Panc1 (cell line): ENCODE measurements around the gene FEN1. TPM values are rescaled to one million over a fixed set of nuclear protein-coding genes. Genes with fewer than 3 reads are reported as not detected.
A peak's percentile ranks its signal among the peaks of the same experiment; 100 is the strongest.

Experiments
- ATAC-seq: fragments of 200-7000 bp; cut with Tn5 transposase; 2 replicates; pipeline ENCODE4 v1.9.1; 2020; ENCODE audit warnings: mild to moderate bottlenecking, moderate library complexity
- BruUV-seq: library from RNA; stranded (reverse); fragments of 400-500 nt; replicated peaks from 2 replicates; lab custom pipeline; 2021; lab: Mats Ljungman, UMichigan
- CTCF ChIA-PET: fragments of 300-600 bp; sonication (Branson Sonifier 250); formaldehyde crosslinking; loops from one replicate; lab custom pipeline; 2022; ENCODE audit warnings: antibody characterized with exemption; lab: Charles Lee
- POLR2A ChIA-PET: fragments of 300-600 bp; sonication (Branson Sonifier 250); formaldehyde crosslinking; loops from one replicate; lab custom pipeline; 2022; ENCODE audit warnings: antibody characterized with exemption; lab: Charles Lee
- DNase-seq: peaks from one replicate; pipeline ENCODE4 v3.0.0-alpha.2; 2010; ENCODE audit warnings: low read depth, low spot score
- H3K27ac ChIP-seq: 2 replicates; pipeline ENCODE4 v1.5.1; 2011; ENCODE audit warnings: mild to moderate bottlenecking, low read length, inconsistent platforms
- H3K27me3 ChIP-seq: fragments of 200-500 bp; sonication (Bioruptor generic); 2 replicates; pipeline ENCODE4 v1.6.0; 2014; ENCODE audit warnings: low read length, inconsistent platforms; ENCODE audit not compliant: control insufficient read depth, insufficient read depth
- H3K36me3 ChIP-seq: fragments of 200-500 bp; sonication (Bioruptor generic); 2 replicates; pipeline ENCODE4 v1.5.1; 2014; ENCODE audit warnings: inconsistent platforms, mild to moderate bottlenecking, low read length, moderate library complexity; ENCODE audit not compliant: control insufficient read depth, insufficient read depth
- H3K4me1 ChIP-seq: 2 replicates; pipeline ENCODE4 v1.5.1; 2011; ENCODE audit warnings: inconsistent platforms, mild to moderate bottlenecking, low read length, moderate library complexity; ENCODE audit not compliant: control insufficient read depth, insufficient read depth
- H3K4me3 ChIP-seq, 2 experiments: 2 replicates each; pipeline ENCODE4 v1.5.1; 2011 to 2012; ENCODE audit warnings: low read depth in 2 of 2, low read length in 2 of 2, mild to moderate bottlenecking in 2 of 2, inconsistent platforms in 1 of 2, moderate library complexity in 1 of 2
- H3K9me3 ChIP-seq: fragments of 200-500 bp; sonication (Bioruptor generic); 2 replicates; pipeline ENCODE4 v1.5.1; 2014; ENCODE audit warnings: low read depth, mild to moderate bottlenecking, inconsistent platforms, low read length, moderate library complexity; ENCODE audit not compliant: control insufficient read depth, insufficient read depth
- CTCF ChIP-seq: fragments of 450-650 bp; IDR thresholded peaks from 2 replicates; pipeline ENCODE4 v1.5.1; 2017; ENCODE audit warnings: mild to moderate bottlenecking
- POLR2AphosphoS5 ChIP-seq: IDR thresholded peaks from 2 replicates; pipeline ENCODE4 v1.6.1; 2012; ENCODE audit warnings: mild to moderate bottlenecking, low read depth, low read length, moderate library complexity
- SIN3A ChIP-seq: IDR thresholded peaks from 2 replicates; pipeline ENCODE4 v1.6.1; 2012; ENCODE audit warnings: low read depth, mild to moderate bottlenecking, low read length, moderate library complexity, borderline replicate concordance; ENCODE audit not compliant: insufficient read depth
- TCF7L2 ChIP-seq: IDR thresholded peaks from 2 replicates; pipeline ENCODE4 v1.6.1; 2011; ENCODE audit warnings: mild to moderate bottlenecking, low read depth, low read length, inconsistent platforms
- in situ Hi-C: cut with HindIII; loops from 2 replicates; pipeline ENCODE4 v1.10.0; 2016; ENCODE audit warnings: low sequenced_read_pairs, low pct_unique_long_range_greater_than_20kb
- intact Hi-C: fragments of 100-400 bp; cut with micrococcal nuclease; formaldehyde crosslinking; loops from one replicate; pipeline ENCODE4 v1.10.0; 2022; ENCODE audit not compliant: unreplicated experiment
- total RNA-seq: library from RNA; stranded (reverse); gene quantifications from one replicate; pipeline ENCODE4 v1.2.1, GENCODE V29; 2021; ENCODE audit not compliant: unreplicated experiment
- TF ChIP-seq, protein P1 (sequence below), 2 experiments: IDR thresholded peaks; 2 replicates each; pipeline ENCODE4 v1.6.1; 2011 to 2012; ENCODE audit warnings: low read depth in 2 of 2, control low read depth in 1 of 2, low read length in 1 of 2, mild to moderate bottlenecking in 1 of 2, moderate library complexity in 1 of 2; ENCODE audit not compliant: insufficient read depth in 1 of 2

Gene FEN1
- total RNA-seq, 1 experiment from 2014 or later, result 67.6 TPM

GRCh38 chr11:61828629-61829407, 36.1 kb downstream of the FEN1 start:
- TF ChIP-seq POLR2AphosphoS5, result no peak
- no peak for TF ChIP-seq SIN3A
- TF ChIP-seq, protein P1, sequence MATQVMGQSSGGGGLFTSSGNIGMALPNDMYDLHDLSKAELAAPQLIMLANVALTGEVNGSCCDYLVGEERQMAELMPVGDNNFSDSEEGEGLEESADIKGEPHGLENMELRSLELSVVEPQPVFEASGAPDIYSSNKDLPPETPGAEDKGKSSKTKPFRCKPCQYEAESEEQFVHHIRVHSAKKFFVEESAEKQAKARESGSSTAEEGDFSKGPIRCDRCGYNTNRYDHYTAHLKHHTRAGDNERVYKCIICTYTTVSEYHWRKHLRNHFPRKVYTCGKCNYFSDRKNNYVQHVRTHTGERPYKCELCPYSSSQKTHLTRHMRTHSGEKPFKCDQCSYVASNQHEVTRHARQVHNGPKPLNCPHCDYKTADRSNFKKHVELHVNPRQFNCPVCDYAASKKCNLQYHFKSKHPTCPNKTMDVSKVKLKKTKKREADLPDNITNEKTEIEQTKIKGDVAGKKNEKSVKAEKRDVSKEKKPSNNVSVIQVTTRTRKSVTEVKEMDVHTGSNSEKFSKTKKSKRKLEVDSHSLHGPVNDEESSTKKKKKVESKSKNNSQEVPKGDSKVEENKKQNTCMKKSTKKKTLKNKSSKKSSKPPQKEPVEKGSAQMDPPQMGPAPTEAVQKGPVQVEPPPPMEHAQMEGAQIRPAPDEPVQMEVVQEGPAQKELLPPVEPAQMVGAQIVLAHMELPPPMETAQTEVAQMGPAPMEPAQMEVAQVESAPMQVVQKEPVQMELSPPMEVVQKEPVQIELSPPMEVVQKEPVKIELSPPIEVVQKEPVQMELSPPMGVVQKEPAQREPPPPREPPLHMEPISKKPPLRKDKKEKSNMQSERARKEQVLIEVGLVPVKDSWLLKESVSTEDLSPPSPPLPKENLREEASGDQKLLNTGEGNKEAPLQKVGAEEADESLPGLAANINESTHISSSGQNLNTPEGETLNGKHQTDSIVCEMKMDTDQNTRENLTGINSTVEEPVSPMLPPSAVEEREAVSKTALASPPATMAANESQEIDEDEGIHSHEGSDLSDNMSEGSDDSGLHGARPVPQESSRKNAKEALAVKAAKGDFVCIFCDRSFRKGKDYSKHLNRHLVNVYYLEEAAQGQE (IDR thresholded peaks at IDR 0.05; ENCODE audit: insufficient read depth in 1 of 2, low read depth in 2 of 2, low read length in 1 of 2), result no peak
- no peak for TF ChIP-seq TCF7L2
- TF ChIP-seq CTCF, result peak; percentile 75; the same call in 1 of the 2 replicates
- Histone ChIP-seq H3K36me3 (no peaks in the 10 kb centered on the region), H3K27me3 (no peaks in the 10 kb centered on the region), H3K27ac (peak overlapping the region; percentile 92), H3K4me3 (peak overlapping the region; percentile 81 to 82), H3K4me1 (peaks cover 43% of the 10 kb centered on the region), H3K9me3 (no peaks in the 10 kb centered on the region)
- no TSS peak for BruUV-seq
- POLR2A ChIA-PET, result interaction anchor here (1.8 kb wide), 1 partner anchor 14 kb away, joined by 10 read pairs; no protein-coding TSS in a partner anchor
- ATAC-seq (peak; percentile 59), DNase-seq (no peak)
- in situ Hi-C loops (no loop called here), intact Hi-C loops (no loop called here)
- CTCF ChIA-PET, result no interaction called here

- Histone ChIP-seq H3K9me3 (no peaks in the 10 kb centered on the region), H3K27me3 (no peaks in the 10 kb centered on the region), H3K27ac (peak overlapping the region; percentile 92), H3K4me1 (peaks cover 52% of the 10 kb centered on the region), H3K36me3 (no peaks in the 10 kb centered on the region), H3K4me3 (peak overlapping the region; percentile 81 to 82)
- no TSS peak for BruUV-seq
- no peak for ATAC-seq
- in situ Hi-C loops (no loop called here), intact Hi-C loops (no loop called here)
- POLR2A ChIA-PET, result interaction anchor here (0.8 kb wide), 1 partner anchor 14 kb away, joined by 3 read pairs; no protein-coding TSS in a partner anchor
- CTCF ChIA-PET, result no interaction called here
- no peak for DNase-seq
- no peak for TF ChIP-seq TCF7L2
- TF ChIP-seq CTCF, result no peak
- no peak for TF ChIP-seq SIN3A
- TF ChIP-seq, protein P1 (IDR thresholded peaks at IDR 0.05; ENCODE audit: insufficient read depth in 1 of 2, low read depth in 2 of 2, low read length in 1 of 2), result no peak
- TF ChIP-seq POLR2AphosphoS5, result no peak
Observed at GRCh38 chr11:61829806-61830205, 37.1 kb downstream of the FEN1 start.
